Activated CD4-positive, alpha-beta T cell treated with anti-CD3 and anti-CD28 coated beads, Interleukin-10, Interleukin-2, amounts not matched to agents 100 ng/mL and 50 ng/mL, durations not matched to agents 16 hours and 8 hours (primary cell): ENCODE data around the gene BOK.
"Not testable (repeated sequence)": the region's sequence is repeated elsewhere in the genome, so short reads cannot be mapped to it uniquely, and the experiment has no call there.

Source experiments
- DNase-seq: peaks from one replicate; pipeline ENCODE4 v3.0.0-alpha.2; 2020

Gene BOK

GRCh38 chr2:241559323-241560161 is 997 bp downstream of the BOK start:
- DNase-seq, result peak; percentile 13

DNA sequence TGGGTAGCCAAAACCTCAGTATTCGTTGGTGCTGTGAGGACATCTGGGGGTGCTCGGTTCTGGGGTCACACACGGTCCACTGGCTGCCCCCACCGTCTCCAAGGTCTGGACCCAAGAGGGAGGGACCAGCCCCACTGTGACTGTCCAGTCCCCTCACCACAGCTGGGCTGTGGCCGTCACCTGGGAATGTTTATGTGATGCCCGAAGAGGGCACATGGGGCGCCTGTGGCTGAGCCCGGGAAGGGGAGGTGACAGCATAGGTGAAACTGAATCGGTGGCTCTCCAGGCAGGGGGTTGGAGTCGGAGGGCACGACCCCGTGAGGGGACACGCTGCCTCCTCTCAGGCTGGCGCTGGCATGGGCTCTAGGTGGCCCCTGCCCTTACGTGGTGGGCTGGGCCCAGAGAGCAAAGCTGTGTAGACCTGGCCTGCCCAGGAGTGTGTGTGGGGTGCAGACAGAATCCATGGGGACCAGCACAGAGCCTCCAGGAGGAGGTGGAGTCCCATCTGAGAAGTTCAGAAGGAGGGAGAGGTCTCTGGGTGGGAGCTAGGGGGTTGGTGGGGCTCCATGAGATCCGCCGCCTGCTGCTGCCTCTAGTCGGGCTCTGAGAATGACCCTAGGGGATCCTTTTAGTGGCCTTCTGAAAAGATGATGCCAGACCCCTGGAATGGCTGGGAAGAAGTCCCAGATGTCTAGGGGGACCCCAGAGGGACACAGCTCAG is 1.8 kb downstream of the BOK start:
- no peak for DNase-seq

DNA sequence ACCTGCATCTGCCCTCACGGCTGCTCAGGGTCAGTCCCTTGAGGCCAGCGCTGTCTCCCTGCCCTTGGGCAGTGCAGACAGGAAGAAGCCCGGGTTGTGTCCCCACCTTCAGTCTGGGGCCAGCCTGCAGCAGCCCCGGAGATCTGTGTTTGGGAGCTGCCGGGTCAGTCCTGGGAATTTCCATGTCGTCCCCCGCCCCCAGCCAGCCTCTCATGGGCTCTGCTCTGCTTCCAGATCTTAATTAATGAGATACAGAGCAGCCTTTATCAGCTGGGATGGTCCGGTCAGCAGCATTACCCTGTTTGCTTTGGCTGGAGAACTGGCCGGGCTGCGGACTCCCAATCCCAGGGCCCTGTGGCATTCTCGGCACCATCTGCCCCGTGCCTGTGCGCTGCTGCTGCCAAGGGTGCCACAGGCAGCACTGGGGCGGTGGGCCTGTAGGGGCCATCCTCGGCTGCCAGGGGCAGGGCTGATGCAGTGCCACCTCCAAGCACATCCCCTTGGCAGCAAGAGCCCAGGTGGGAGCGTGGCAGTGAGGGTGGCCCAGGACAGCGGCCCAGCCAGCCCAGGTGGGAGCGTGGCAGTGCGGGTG is 2.4 kb downstream of the BOK start:
- DNase-seq, result no peak

- DNase-seq, result no peak
Observed at GRCh38 chr2:241561832-241562231, 3.3 kb downstream of the BOK start.

DNA sequence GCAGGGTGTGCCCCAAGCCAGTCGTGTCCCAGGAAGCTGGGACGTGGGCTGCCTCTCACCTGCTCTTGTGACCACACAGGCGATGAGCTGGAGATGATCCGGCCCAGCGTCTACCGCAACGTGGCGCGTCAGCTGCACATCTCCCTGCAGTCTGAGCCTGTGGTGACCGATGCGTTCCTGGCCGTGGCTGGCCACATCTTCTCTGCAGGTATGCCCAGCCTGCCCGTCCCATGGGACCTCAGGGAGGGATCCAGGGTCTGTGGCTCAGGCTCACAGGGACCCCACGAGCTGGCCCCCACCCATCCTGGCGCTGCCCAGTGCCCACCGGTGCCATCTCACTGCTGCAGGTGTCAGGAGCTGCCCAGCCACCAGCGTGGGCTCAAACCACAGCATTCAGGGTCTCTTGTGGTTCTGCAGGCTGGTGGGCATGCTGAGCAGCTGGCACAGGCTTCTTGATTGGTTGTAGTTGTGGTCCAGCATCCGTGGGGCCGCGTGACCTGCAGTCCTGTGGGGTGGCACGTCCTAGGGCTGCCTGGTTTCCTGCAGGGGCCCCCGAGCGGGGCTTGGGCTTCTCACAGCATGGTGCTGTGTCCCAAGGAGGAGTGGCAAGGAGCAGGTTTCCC is 3.8 kb downstream of the BOK start:
- DNase-seq, result no peak

DNA sequence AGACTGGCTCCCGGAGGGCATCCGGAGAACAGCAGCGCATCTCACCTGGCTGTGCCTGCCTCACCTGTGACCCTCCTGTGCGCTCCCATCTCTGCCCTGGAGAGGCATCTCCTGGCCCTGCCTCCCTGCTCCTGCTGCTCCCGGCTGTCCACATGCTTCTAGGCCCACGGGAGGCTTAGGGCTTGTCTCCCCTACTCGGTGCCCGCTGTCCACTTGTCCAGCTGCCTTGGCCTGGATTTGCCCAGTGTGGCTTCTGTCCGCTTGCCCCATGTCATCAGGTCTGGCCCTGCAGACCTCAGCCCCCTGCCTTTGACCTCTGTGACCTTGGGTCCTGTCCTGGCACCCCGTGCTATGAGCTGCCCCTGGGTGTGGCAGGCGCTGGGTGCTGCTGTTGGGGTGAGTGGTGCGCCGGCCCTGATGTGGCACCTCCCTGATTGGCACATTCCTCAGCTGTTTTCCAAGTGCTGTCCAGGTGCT is 4.5 kb downstream of the BOK start:
- DNase-seq, result no peak

- no peak for DNase-seq
Observed at GRCh38 chr2:241563571-241563980, 5.0 kb downstream of the BOK start.

DNA sequence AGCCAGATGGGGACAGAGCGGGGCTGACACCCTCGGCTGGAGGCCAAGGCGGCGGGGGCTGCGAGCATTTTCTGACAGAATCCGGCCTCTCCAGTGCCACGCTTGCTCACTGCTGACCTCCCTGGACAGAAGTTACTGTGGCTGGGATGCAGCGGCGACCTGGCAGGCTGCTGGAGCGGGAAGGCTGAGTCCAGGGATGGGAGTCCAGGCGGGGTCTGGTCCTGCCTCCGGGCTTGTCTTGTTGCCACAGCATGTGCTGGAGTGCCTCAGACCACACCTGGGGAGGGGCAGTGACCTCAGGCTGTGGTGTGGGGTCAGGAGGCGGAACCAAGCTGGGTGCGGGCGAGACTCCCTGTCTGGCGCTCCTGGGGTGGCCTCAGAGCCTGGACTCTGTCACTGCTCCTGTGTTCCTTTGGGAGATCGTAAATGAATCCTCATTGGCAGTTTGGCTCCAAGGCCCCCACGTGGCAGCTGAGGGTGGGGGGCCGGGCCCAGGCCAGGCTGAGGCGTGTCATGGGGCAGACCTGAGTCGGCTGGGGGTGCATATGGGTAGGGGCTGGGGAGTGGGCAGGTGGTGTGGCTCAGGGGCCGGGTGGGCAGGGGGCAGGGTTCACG is 5.5 kb downstream of the BOK start:
- no peak for DNase-seq

DNA sequence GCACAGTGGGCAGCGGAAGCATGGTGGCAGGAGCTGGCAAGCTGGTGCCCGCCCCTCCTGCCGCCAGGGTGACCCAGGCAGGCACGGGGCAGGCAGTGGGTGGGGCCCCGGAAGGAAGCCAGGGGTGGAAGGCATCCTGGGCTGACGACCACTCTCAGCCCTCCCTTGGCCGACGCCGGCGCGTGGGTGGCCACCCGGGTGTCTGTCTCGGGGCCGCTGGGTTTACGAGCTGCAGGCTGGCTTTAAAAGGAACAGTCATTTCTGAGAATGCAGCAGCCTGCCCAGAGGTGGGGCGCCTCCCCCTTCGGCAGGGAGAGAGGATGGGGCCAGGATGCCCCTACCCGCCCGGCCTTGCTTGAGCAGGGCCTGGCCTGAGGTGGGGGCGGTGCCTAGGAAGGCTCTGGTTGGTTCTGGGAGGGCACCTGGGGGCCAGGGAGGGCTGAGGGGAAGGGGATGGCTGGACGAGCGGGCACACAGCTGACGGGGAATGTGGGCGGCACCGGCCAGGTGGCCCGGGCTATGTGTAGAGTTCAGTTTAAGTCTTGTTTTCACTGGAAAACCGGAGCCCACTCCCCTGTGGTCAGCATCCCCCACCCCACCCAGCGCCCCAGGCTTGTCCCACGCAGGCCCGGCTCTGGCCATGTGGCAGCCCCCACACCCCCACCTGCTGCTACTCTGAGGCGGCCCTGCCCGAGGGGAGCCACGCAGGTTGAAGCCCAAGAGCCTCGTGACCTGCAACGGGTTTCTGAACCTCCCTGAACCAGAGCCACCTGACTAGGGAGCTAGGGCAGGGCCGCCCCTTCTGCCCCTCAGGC is 6.3 kb downstream of the BOK start:
- no peak for DNase-seq

- DNase-seq, result no peak
Observed at GRCh38 chr2:241565411-241565810, 6.9 kb downstream of the BOK start.

DNA sequence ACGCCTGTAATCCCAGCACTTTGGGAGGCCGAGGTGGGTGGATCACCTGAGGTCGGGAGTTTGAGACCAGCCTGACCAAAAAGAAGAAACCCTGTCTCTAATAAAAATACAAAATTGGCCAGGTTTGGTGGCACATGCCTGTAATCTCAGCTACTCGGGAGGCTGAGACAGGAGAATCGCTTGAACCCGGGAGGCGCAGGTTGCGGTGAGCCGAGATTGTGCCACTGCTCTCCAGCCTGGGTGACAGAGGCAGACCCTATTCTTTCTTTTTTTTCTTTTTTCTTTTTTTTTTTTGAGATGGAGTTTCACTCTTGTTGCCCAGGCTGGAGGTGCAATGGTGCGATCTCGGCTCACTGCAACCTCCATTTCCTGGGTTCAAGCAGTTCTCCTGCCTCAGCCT is 7.5 kb downstream of the BOK start:
- DNase-seq, result not testable (repeated sequence)

DNA sequence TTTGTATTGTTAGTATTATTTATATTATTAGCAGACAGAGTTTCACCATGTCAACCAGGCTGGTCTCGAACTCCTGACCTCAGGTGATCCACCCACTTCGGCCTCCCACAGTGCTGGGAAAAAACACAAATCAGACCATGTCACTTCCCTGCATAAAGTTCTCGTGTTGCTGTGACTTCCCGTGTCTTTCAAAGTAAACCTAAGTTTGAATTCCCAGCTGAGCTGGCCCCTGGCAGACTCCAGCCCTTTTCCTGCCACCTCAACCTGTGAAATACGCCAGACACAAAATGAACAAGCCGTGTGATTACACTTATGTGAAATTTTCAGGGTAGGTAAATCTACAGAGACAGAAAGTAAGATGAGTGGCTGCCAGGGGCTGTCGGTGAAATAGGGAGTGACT is 7.9 kb downstream of the BOK start:
- DNase-seq, result no peak

DNA sequence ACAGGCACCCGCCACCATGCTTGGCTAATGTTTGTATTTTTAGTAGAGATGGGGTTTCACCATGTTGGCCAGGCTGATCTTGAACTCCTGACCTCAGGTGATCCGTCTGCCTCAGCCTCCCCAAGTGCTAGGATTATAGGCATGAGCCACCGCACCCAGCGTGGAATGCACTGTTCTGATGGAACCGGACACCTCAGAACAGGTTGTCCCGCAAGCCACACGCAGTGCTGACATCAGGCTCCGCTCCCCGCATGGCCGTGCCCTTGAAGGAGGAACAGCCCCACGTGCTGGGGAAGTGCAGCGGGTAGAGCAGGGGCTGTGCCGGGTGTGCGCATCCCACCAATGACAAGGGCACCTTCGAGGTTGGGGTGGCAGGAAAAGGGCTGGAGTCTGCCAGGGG is 8.7 kb downstream of the BOK start:
- DNase-seq, result not testable (repeated sequence)

GRCh38 chr2:241567776-241568175 is 9.2 kb downstream of the BOK start:
- DNase-seq, result no peak

DNA sequence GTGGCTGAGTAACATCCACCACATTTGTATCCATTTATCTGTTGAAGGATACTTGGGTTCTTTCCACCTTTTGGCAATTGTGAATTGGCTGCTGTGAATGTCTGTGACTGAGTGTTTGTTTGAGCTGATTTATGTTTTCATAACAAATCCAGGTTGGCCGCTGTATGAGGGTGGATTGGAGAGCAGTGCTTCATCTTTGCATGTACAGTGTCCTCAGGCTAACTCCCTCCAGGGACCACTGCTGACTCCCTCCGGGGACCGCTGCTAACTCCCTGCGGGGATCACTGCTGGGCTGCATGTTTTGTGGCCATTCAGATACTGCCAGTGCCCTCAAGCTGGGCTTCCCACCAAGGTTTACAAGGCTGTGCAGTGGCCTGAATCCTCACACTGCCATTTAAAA is 10.2 kb downstream of the BOK start:
- no peak for DNase-seq

- no peak for DNase-seq
Observed at GRCh38 chr2:241569831-241570281, 11.3 kb downstream of the BOK start.

- no peak for DNase-seq
Observed at GRCh38 chr2:241570961-241571581, 12.5 kb downstream of the BOK start.

DNA sequence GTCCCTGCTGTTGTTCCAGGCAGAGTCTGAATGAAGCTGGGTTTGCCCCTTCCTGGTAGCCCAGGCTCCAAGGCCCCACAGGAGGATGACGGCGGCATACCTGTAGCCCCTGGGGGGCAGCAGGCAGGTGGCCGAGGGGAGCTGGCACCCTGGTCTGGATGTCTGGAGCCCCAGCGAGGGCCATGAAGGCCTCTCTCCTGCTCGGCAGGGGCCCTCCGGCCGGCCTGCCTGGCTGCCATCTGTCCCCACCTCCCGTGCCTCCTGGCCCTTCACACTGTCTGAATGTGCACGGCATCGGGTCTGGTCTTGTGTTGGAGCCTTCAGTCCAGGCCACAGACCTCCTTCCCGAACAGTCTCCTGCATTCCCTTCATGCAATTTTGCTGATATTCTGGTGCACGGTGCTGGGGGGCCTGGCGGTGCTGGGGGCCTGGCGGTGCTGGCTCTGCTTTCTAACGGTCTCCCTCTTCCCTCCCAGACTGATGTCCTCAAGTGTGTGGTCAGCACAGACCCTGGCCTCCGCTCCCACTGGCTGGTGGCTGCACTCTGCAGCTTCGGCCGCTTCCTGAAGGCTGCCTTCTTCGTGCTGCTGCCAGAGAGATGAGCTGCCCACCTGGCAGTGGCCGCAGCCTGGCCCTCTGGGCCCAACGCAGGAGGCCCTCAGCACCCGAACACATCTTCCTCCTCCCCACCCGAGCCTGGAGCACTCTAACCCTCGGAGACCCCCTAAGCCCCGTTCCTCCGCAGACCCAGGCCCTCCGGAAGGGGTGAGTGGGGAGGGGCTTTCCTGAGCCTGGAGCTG is 13.5 kb downstream of the BOK start:
- DNase-seq, result no peak

DNA sequence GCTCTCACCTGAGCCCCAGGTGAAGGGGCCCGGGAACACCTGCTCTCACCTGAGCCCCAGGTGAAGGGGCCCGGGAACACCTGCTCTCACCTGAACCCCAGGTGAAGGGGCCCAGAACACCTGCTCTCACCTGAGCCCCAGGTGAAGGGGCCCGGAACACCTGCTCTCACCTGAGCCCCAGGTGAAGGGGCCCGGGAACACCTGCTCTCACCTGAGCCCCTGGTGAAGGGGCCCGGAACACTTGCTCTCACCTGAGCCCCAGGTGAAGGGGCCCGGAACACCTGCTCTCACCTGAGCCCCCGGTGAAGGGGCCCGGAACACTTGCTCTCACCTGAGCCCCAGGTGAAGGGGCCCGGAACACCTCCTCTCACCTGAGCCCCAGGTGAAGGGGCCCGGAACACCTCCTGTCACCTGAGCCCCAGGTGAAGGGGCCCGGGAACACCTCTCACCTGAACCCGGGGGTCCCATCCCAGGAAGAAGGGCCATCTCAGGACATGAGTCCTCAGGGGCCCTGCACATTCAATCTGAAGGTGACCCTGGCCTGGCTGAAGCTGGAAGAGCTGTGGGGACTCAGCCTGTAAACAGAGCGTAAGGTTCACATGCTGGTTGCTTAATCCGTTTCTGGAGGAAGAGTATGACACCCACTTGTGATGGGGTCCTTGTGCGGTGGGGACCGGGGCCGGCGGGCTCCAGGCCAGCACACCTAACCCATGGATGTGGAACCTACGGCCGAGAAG is 14.5 kb downstream of the BOK start:
- not testable (repeated sequence) for DNase-seq

DNA sequence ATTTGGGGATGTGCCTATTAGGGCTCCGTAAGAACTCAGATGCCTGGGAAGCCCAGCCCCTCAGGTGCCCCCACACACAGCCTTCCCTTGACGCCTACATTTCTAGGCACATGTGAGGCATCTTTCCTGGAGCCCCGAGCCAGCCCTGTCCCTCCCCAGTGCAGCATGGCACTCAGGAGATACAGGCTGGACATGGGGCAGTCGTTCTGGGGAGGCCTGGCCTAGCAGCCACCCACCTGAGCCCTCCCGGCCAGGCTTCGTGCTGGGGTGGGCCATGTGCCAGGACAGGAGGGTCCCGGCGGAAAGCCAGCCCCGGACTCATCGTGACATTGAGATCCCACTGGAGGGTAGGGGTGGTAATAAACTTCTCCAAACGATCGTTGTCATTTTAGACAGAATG is 15.2 kb downstream of the BOK start:
- DNase-seq, result no peak
